Activated CD8-positive, alpha-beta memory T cell treated with anti-CD3 and anti-CD28 coated beads for 48 hours (primary cell): ENCODE measurements around the gene DIP2A.
A peak's percentile ranks its signal among the peaks of the same experiment; 100 is the strongest.
"Not testable (repeated sequence)": the region's sequence is repeated elsewhere in the genome, so short reads cannot be mapped to it uniquely, and the experiment has no call there.

Experiments used
- DNase-seq, 3 experiments: peaks; one replicate each; pipeline ENCODE4 v3.0.0-alpha.2; 2020; ENCODE audit warnings: low read depth in 2 of 3, low spot score in 2 of 3

DIP2A gene

GRCh38 chr21:46448108-46448507 is 10.6 kb upstream of the DIP2A start:
- no peak for DNase-seq

GRCh38 chr21:46448855-46449254 is 9.8 kb upstream of the DIP2A start:
- DNase-seq: not testable (repeated sequence)

- no peak for DNase-seq
Measured at GRCh38 chr21:46452710-46453109, 6.0 kb upstream of the DIP2A start.

GRCh38 chr21:46454142-46454541 is 4.5 kb upstream of the DIP2A start:
- DNase-seq: no peak

- DNase-seq: no peak
Measured at GRCh38 chr21:46454634-46455390, 3.9 kb upstream of the DIP2A start.

- DNase-seq: no peak
Measured at GRCh38 chr21:46455575-46456385, 2.9 kb upstream of the DIP2A start.

GRCh38 chr21:46456750-46457149 is 1.9 kb upstream of the DIP2A start:
- no peak for DNase-seq

- peak in 2 of 3 experiments; percentile 25 to 30 for DNase-seq
Measured at GRCh38 chr21:46457801-46458314, 833 bp upstream of the DIP2A start.

GRCh38 chr21:46459024-46459355 is 299 bp downstream of the DIP2A start:
- no peak for DNase-seq

GRCh38 chr21:46459356-46460112 is 843 bp downstream of the DIP2A start:
- peak in 1 of 3 experiments; percentile 29 for DNase-seq

GRCh38 chr21:46461909-46462308 is 3.2 kb downstream of the DIP2A start:
- no peak for DNase-seq

- not testable (repeated sequence) for DNase-seq
Measured at GRCh38 chr21:46465153-46465552, 6.5 kb downstream of the DIP2A start.

- no peak for DNase-seq
Measured at GRCh38 chr21:46465651-46466050, 7.0 kb downstream of the DIP2A start.

- no peak for DNase-seq
Measured at GRCh38 chr21:46468108-46468774, 9.6 kb downstream of the DIP2A start.

GRCh38 chr21:46469275-46469674 is 10.6 kb downstream of the DIP2A start:
- no peak for DNase-seq

GRCh38 chr21:46471514-46471913 is 12.8 kb downstream of the DIP2A start:
- DNase-seq: no peak

- DNase-seq: no peak
Measured at GRCh38 chr21:46472246-46472645, 13.6 kb downstream of the DIP2A start.

GRCh38 chr21:46474382-46474781 is 15.7 kb downstream of the DIP2A start:
- no peak for DNase-seq

- no peak for DNase-seq
Measured at GRCh38 chr21:46475296-46475695, 16.6 kb downstream of the DIP2A start.

- DNase-seq: no peak
Measured at GRCh38 chr21:46477765-46478164, 19.1 kb downstream of the DIP2A start.

GRCh38 chr21:46478910-46479309 is 20.2 kb downstream of the DIP2A start:
- DNase-seq: no peak
